NCI-H187 treated with DMSO at 0.1 percent for 48 hours (cell line): ENCODE measurements around the gene SLC19A3.
"Not testable (repeated sequence)": the region's sequence is repeated elsewhere in the genome, so short reads cannot be mapped to it uniquely, and the experiment has no call there.

ENCODE experiments used
- DNase-seq: peaks from one replicate; lab custom pipeline; 2025; lab: John Stamatoyannopoulos, UW

SLC19A3 gene

GRCh38 chr2:227717687-227718567 is at the start of gene SLC19A3:
TSS of gene SLC19A3 (minus strand) at chr2:227718028. CDS start at chr2:227702318, 15,710 bp downstream.
- DNase-seq, result no peak

DNA sequence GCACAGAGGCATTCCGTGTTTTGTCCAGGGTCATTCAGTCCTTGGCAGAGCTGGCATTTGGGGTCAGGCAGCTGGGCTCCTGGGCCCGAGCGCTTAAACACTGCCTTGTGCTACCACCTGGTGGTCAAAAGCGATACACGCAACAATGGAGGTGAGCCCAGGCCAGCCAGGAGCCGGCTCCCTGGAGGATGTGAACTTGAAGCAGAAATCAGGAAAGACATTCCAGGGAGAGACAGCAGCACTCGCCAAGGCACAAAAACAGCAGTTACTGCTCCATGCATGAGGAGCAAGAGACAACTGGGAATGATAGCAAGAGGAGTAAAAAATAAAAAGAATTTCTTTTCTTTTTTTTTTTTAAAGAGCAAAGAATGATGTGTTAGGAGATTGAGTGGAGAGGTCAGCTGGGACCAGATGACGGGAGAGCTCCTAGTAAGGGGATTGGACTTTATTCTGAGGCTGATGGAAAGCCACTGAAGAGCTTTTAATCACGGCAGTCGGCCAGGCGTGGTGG is 48.6 kb upstream of the SLC19A3 start:
- no peak for DNase-seq

DNA sequence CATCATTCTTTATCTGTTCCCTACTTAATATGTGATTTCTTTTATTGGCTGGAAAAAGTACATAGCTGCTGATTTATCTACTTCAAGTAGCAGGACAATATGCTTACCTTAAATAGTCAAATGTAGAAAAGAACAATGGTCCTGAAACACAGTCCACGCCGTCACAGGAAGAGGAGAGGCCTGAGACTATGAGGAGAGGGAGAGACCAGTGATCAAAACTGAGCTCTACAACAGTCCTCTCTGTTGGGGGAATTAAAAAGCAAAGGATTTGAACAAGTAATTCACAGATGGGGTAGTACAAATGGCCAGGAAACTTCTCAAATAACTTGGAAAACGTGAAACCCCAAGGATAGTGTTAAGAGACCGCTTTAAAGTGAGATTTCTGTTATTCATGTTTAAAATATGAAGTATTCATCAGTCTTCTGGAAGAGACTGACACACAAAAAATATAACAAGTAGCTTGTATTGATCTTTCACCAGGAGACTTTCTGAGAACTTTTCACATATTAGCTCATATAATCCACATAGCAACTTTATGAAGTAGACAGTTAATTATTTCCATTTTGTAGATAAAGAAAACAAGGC is 48.1 kb upstream of the SLC19A3 start:
- no peak for DNase-seq

GRCh38 chr2:227761740-227762476 is 44.1 kb upstream of the SLC19A3 start:
- no peak for DNase-seq

DNA sequence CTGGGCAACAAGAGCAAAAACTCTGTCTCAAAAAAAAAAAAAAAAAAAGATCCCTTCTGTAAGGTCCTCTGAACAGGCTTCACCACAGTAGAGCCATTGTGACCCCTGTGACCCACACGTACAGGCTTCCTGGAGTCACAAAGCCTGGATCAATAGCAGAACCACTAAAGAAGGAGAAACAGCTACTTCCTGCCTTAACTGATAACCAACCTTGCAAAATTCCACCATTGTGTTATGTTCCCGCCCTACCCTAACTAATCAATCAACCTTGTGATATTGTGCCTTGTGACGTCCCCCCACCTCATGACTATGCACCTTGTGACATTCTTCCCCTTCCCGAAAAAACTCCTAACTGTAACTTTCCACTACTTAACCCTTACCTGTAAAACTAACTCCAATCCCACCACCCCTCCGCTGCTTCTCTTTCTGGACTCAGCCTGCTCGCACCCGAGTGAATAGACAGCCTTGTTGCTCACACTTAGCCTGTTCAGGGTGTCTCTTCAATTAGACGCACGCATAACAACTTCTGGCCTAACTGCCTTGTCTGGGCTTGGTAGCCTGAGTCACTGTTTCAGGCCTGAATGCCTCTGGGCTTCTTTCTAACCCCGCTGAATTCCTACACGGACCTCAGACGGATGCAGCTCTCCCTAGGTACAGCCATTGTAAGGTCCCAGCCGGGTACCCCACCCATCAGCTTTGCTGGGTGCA is 41.7 kb upstream of the SLC19A3 start:
- DNase-seq, result no peak

DNA sequence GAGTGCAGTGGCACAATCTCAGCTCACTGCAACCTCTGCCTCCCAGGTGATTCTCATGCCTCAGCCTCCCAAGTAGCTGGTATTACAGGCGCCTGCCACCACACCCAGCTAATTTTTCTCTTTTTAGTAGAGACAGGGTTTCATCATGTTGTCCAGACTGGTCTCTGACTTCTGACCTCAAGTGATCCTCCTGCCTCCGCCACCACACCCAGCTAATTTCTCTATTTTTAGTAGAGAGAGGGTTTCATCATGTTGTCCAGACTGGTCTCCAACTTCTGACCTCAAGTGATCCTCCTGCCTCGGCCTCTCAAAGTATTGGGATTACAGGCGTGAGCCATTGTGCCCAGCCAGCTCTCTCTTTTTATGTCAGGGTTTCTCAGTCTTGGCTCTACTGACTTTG is 38.4 kb upstream of the SLC19A3 start:
- not testable (repeated sequence) for DNase-seq

GRCh38 chr2:227748079-227748478 is 30.3 kb upstream of the SLC19A3 start:
- DNase-seq, result no peak

DNA sequence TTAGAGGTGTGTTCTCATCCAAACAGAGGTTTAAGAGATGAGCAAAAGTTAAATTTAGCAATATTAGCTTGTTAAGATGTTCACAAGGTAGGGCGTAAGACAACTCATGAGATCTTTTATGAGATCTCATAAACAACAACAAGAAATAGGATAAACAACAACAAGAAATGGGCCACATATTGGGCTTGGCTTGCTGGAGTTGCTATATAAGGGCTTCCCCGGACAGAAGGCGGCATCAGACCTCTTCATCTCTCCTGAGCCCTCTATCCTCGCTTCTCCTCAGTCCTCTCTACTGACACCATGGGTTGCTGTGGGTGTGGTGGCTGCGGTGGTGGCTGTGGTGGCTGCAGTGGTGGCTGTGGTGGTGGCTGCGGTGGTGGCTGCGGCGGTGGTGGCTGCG is 27.8 kb upstream of the SLC19A3 start, which contains the start of gene SCYGR8:
Gene SCYGR8 (plus strand): TSS at position 301 of the 400 bp plus-strand sequence. CDS start 0 bp downstream, at position 301.
- DNase-seq, result no peak

- not testable (repeated sequence) for DNase-seq
These were observed 22.9 kb upstream of the SLC19A3 start for GRCh38 chr2:227740705-227741104.

GRCh38 chr2:227739351-227739750 is 21.5 kb upstream of the SLC19A3 start:
- no peak for DNase-seq

DNA sequence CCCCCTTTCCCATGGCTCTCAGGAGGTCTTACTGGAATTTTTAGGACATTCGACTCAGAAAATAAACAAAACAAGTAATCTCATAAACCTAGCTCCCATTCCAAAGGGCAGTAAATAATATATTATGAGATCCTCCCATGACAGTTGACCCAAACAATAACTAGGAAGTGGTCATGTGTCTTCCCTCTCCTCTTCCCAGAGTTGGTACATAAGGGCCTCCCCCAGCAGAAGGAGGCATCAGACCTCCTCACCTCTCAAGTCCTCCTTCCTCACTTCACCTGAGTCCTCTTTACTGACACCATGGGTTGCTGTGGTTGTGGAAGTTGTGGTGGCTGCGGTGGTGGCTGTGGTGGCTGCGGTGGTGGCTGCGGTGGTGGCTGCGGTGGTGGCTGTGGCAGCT is 10.2 kb upstream of the SLC19A3 start, which contains the start of gene SCYGR7:
Gene SCYGR7 (plus strand): TSS at position 301 of the 400 bp plus-strand sequence. CDS start 0 bp downstream, at position 301.
- no peak for DNase-seq

GRCh38 chr2:227724394-227725039 is 6.7 kb upstream of the SLC19A3 start, which contains the start of gene SCYGR6:
TSS of gene SCYGR6 (minus strand) at chr2:227724757. CDS start at chr2:227724757, 0 bp downstream.
- no peak for DNase-seq

GRCh38 chr2:227722821-227723220 is 5.0 kb upstream of the SLC19A3 start:
- not testable (repeated sequence) for DNase-seq

DNA sequence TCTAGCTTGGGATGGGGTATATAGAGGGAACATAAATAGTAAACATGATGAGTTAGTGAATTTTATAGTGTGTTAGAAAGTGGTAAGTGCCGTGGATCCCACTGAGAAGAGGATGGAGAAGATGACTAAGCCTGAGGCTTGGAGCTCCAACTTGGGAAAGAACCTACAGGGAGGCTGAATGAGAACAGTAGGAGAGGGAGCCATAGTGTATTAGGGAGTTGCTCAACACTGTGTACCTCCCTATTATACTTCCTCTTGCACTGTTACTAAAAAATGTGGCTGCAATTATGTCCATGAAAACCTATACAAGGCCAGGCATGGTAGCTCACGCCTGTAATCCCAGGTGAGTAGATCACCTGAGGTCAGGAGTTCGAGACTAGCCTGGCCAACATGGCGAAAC is 2.9 kb upstream of the SLC19A3 start:
- no peak for DNase-seq

- DNase-seq, result no peak
These were observed 1.8 kb upstream of the SLC19A3 start for GRCh38 chr2:227719641-227720040.

GRCh38 chr2:227716501-227716900 is 1.3 kb downstream of the SLC19A3 start:
- DNase-seq, result no peak

GRCh38 chr2:227713291-227713690 is 4.5 kb downstream of the SLC19A3 start:
- DNase-seq, result no peak

DNA sequence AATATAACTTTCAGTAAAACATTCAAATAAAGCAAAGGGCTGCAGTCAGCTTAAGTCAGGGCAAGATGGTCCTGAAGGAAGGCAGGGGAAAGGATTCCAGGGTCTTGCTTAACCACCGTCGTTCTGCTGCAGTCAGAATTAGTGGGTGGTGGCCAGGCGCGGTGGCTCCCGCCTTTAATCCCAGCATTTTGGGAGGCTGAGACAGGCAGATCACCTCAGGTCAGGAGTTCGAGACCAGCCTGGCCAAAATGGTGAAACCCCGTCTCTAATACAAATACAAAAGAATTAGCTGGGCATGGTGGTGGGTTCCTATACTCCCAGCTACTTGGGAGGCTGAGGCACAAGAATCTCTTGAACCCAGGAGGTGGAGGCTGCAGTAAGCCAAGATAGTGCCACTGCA is 6.8 kb downstream of the SLC19A3 start:
- no peak for DNase-seq

GRCh38 chr2:227707390-227707789 is 10.4 kb downstream of the SLC19A3 start:
- no peak for DNase-seq

DNA sequence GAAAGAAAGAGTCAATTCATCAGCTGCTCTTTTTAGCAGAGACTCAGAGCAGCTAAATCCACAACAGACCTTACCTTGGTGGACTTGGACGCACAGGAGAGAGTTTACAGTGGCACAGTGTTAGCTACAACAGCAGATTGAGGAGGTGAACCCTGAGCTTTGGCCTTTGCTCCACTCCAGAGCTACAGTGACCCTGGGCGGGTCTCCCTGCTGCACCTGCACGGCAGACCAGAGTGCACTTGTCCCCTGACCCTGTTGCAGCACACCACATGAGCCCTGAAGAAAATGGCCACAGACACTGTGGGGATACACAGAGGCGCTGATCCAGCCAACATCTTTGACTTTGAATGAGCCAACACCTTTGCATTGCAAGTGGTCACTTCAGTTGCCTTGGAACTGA is 11.0 kb downstream of the SLC19A3 start:
- no peak for DNase-seq

GRCh38 chr2:227703961-227704360 is 13.9 kb downstream of the SLC19A3 start:
- DNase-seq, result no peak
